ENCODE results near the gene RNASEH2B. TPM values are rescaled to one million over a fixed set of nuclear protein-coding genes. Genes with fewer than 3 reads are reported as not detected.

Gene RNASEH2B
- polyA plus RNA-seq: 10 to 100 TPM; 18.0 to 40.3 (median 25.7) TPM

- H3K27ac ChIP-seq (ENCODE audit: low read depth, low read length): peak within 1 kb of the TSS; percentile 98
- 0 to 1% (median 0%) methylated on average over 97 to 107 of the region's 107 CpGs for WGBS, 3 donors
Observed at GRCh38 chr13:50909605-50910484, at the start of gene RNASEH2B. Gene RNASEH2B (plus strand): TSS chr13:50909791. CDS start chr13:50910077, 286 bp downstream.

- WGBS, 3 donors: 90 to 97% (median 95%) methylated on average over 1 of the region's 1 CpG
- H3K27ac ChIP-seq (ENCODE audit: low read depth, low read length): no peak overlapping the region
Observed at GRCh38 chr13:50864492-50864891, 45.1 kb upstream of the RNASEH2B start.

- H3K27ac ChIP-seq (ENCODE audit: low read depth, low read length): no peak overlapping the region
- WGBS, 3 donors: 78 to 85% (median 81%) methylated on average over 2 of the region's 2 CpGs
Observed at GRCh38 chr13:50866817-50867636, 42.6 kb upstream of the RNASEH2B start.

- WGBS, 3 donors: 65 to 73% (median 73%) methylated on average over 3 of the region's 3 CpGs
- no peak overlapping the region for H3K27ac ChIP-seq (ENCODE audit: low read depth, low read length)
Observed at GRCh38 chr13:50867637-50867945, 42.0 kb upstream of the RNASEH2B start.

GRCh38 chr13:50871405-50871804, 38.2 kb upstream of the RNASEH2B start:
- 81 to 93% (median 90%) methylated on average over 1 of the region's 1 CpG for WGBS, 3 donors
- H3K27ac ChIP-seq (ENCODE audit: low read depth, low read length): no peak overlapping the region

GRCh38 chr13:50873467-50873866, 36.1 kb upstream of the RNASEH2B start:
- H3K27ac ChIP-seq (ENCODE audit: low read depth, low read length): no peak overlapping the region
- WGBS, 3 donors: 63 to 85% (median 72%) methylated on average over 2 of the region's 2 CpGs

- 91 to 97% (median 95%) methylated on average over 2 of the region's 2 CpGs for WGBS, 3 donors
- no peak overlapping the region for H3K27ac ChIP-seq (ENCODE audit: low read depth, low read length)
Observed at GRCh38 chr13:50873991-50874390, 35.6 kb upstream of the RNASEH2B start.

GRCh38 chr13:50882816-50883435, 26.7 kb upstream of the RNASEH2B start:
- 70 to 89% (median 84%) methylated on average over 5 of the region's 5 CpGs for WGBS, 3 donors
- H3K27ac ChIP-seq (ENCODE audit: low read depth, low read length): no peak overlapping the region

- WGBS, 3 donors: 69 to 87% (median 79%) methylated on average over 1 of the region's 1 CpG
- H3K27ac ChIP-seq (ENCODE audit: low read depth, low read length): no peak overlapping the region
Observed at GRCh38 chr13:50883728-50884127, 25.9 kb upstream of the RNASEH2B start.

- 58 to 96% (median 79%) methylated on average over 1 of the region's 1 CpG for WGBS, 3 donors
Observed at GRCh38 chr13:50884265-50884664, 25.3 kb upstream of the RNASEH2B start.

GRCh38 chr13:50887151-50887550, 22.4 kb upstream of the RNASEH2B start:
- no peak overlapping the region for H3K27ac ChIP-seq (ENCODE audit: low read depth, low read length)
- 78 to 88% (median 83%) methylated on average over 7 of the region's 7 CpGs for WGBS, 3 donors

More at GRCh38 chr13:50884265-50884664, 25.3 kb upstream of the RNASEH2B start:
- H3K27ac ChIP-seq (ENCODE audit: low read depth, low read length): no peak overlapping the region

- WGBS, 3 donors: 0 to 92% (median 58%) methylated on average over 1 of the region's 1 CpG
- H3K27ac ChIP-seq (ENCODE audit: low read depth, low read length): no peak overlapping the region
Observed at GRCh38 chr13:50888362-50888761, 21.2 kb upstream of the RNASEH2B start.

GRCh38 chr13:50889317-50889716, 20.3 kb upstream of the RNASEH2B start:
- 0 to 86% (median 42%) methylated on average over 1 of the region's 1 CpG for WGBS, 3 donors
- no peak overlapping the region for H3K27ac ChIP-seq (ENCODE audit: low read depth, low read length)

GRCh38 chr13:50891206-50891605, 18.4 kb upstream of the RNASEH2B start:
- H3K27ac ChIP-seq (ENCODE audit: low read depth, low read length): no peak overlapping the region

GRCh38 chr13:50892210-50892944, 17.2 kb upstream of the RNASEH2B start:
- no peak overlapping the region for H3K27ac ChIP-seq (ENCODE audit: low read depth, low read length)
- WGBS, 3 donors: 58 to 80% (median 70%) methylated on average over 7 of the region's 7 CpGs

- H3K27ac ChIP-seq (ENCODE audit: low read depth, low read length): no peak overlapping the region
- 47 to 73% (median 47%) methylated on average over 4 of the region's 4 CpGs for WGBS, 3 donors
Observed at GRCh38 chr13:50893211-50893852, 16.3 kb upstream of the RNASEH2B start.

GRCh38 chr13:50894012-50894411, 15.6 kb upstream of the RNASEH2B start:
- H3K27ac ChIP-seq (ENCODE audit: low read depth, low read length): no peak overlapping the region
- WGBS, 3 donors: 59 to 89% (median 62%) methylated on average over 2 of the region's 2 CpGs

GRCh38 chr13:50894504-50894903, 15.1 kb upstream of the RNASEH2B start:
- 91 to 93% (median 91%) methylated on average over 2 of the region's 2 CpGs for WGBS, 3 donors

More at GRCh38 chr13:50894504-50894903, 15.1 kb upstream of the RNASEH2B start:
- H3K27ac ChIP-seq (ENCODE audit: low read depth, low read length): no peak overlapping the region

All from adipose tissue (tissue), 3 donors.